Activated CD4-positive, alpha-beta T cell treated with anti-CD3 and anti-CD28 coated beads, Interleukin-10, Interleukin-2, amounts not matched to agents 100 ng/mL and 50 ng/mL, durations not matched to agents 16 hours and 8 hours (primary cell): ENCODE data around the gene FAM131C.

Source experiments
- DNase-seq: peaks from one replicate; pipeline ENCODE4 v3.0.0-alpha.2; 2020

The FAM131C gene

GRCh38 chr1:16014509-16015482 is 58.7 kb downstream of the FAM131C start:
- no peak for DNase-seq

GRCh38 chr1:16013908-16014258 is 59.6 kb downstream of the FAM131C start:
- DNase-seq, result no peak

GRCh38 chr1:16013220-16013907 is 60.1 kb downstream of the FAM131C start:
- peak; percentile 30 for DNase-seq

- DNase-seq, result peak; percentile 26
Observed at GRCh38 chr1:16012590-16013219, 60.7 kb downstream of the FAM131C start.

- DNase-seq, result no peak
Observed at GRCh38 chr1:16011936-16012589, 61.4 kb downstream of the FAM131C start.

GRCh38 chr1:16010837-16011236 is 62.6 kb downstream of the FAM131C start:
- no peak for DNase-seq

- DNase-seq, result no peak
Observed at GRCh38 chr1:16009678-16010077, 63.8 kb downstream of the FAM131C start.

GRCh38 chr1:16009030-16009460 is 64.4 kb downstream of the FAM131C start:
- DNase-seq, result peak; percentile 76
